ENCODE measurements around the gene GOLGA2. TPM values are rescaled to one million over a fixed set of nuclear protein-coding genes. Genes with fewer than 3 reads are reported as not detected.

GOLGA2 gene
- total and polyA plus RNA-seq, 2 donors (not counting 1 experiment from before 2014, with no cell fraction given), result 23.2 to 87.3 TPM

DNA sequence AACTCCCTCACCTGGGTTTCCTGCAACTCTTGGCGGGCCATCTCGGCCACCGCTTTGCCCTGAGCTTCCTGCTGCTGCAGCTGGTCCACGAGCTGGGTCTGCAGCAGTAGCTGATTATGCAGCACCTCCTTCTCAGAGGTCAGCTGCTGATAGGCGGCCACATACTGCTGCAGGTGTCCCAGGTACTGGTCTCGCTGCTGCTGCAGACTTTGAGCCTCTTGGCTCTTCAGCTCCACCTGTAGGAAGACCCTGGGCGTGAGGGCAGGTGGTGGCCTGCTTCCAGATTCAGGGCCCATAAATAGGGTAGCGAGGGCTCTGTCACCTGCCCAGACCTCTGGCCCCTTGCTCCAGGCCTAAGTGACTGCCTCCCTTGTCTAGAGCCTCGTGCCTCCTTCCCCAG lies 16.7 kb downstream of the GOLGA2 start:
- DNase-seq (no peak), ATAC-seq (ENCODE audit: low read depth) (no peak)
- no peak overlapping the region for H2AFZ ChIP-seq (ENCODE audit: insufficient read depth, low read depth, low read length, poor library complexity, severe bottlenecking)
- no peaks in the 10 kb centered on the region for H3K4me1 ChIP-seq (ENCODE audit: control insufficient read depth in 2 of 2, insufficient read depth in 2 of 2, low read length in 2 of 2)
- H3K4me3 ChIP-seq (ENCODE audit: control extremely low read depth in 1 of 5, extremely low read depth in 1 of 5, insufficient read depth in 1 of 5, low read depth in 2 of 5, low read length in 4 of 5), result no peak overlapping the region
- H3K36me3 ChIP-seq (replicated peaks in 1 of 2; ENCODE audit: control extremely low read depth in 1 of 2, control insufficient read depth in 1 of 2, extremely low read depth in 1 of 2, insufficient read depth in 2 of 2, low read length in 1 of 2), result peaks cover 3 to 37% of the 10 kb centered on the region in 2 experiments
- H3K27me3 Mint-ChIP-seq, result peaks cover 3% of the 10 kb centered on the region
- no peaks in the 10 kb centered on the region for H3K9me3 Mint-ChIP-seq (ENCODE audit: insufficient read depth)
- no peaks in the 10 kb centered on the region for H3K79me2 ChIP-seq (ENCODE audit: control insufficient read depth, insufficient read depth, low read length)
- peaks cover 2% of the 10 kb centered on the region for H3K4me1 Mint-ChIP-seq
- ChIA-PET POLR2A (no interaction called here), CTCF (interaction anchor here (1.2 kb wide), 1 partner anchor 13 kb away, joined by 4 read pairs; no protein-coding TSS in a partner anchor)
- 91% methylated on average over 9 of the region's 9 CpGs for WGBS (ENCODE audit: insufficient coverage)
- no peak overlapping the region for H3K27ac Mint-ChIP-seq
- no peaks in the 10 kb centered on the region for H3K9me3 ChIP-seq (ENCODE audit: control extremely low read depth in 1 of 3, control insufficient read depth in 2 of 3, insufficient read depth in 1 of 3, low read length in 2 of 3)
- H3K27me3 ChIP-seq (replicated peaks in 1 of 4; ENCODE audit: control extremely low read depth in 1 of 4, control insufficient read depth in 3 of 4, insufficient read depth in 4 of 4, low read length in 3 of 4), result no peaks in the 10 kb centered on the region
- H3K27ac ChIP-seq (ENCODE audit: low read length in 2 of 2), result no peak overlapping the region
- no peak overlapping the region for H3K4me3 Mint-ChIP-seq
- H4K20me1 ChIP-seq (ENCODE audit: control insufficient read depth, insufficient read depth, low read length, poor library complexity, severe bottlenecking), result no peaks in the 10 kb centered on the region
- no peak for TF ChIP-seq EZH2 (IDR thresholded peaks at IDR 0.05; ENCODE audit: borderline replicate concordance, insufficient read depth, low read depth, low read length, poor library complexity, severe bottlenecking)
- TF ChIP-seq, protein P1, sequence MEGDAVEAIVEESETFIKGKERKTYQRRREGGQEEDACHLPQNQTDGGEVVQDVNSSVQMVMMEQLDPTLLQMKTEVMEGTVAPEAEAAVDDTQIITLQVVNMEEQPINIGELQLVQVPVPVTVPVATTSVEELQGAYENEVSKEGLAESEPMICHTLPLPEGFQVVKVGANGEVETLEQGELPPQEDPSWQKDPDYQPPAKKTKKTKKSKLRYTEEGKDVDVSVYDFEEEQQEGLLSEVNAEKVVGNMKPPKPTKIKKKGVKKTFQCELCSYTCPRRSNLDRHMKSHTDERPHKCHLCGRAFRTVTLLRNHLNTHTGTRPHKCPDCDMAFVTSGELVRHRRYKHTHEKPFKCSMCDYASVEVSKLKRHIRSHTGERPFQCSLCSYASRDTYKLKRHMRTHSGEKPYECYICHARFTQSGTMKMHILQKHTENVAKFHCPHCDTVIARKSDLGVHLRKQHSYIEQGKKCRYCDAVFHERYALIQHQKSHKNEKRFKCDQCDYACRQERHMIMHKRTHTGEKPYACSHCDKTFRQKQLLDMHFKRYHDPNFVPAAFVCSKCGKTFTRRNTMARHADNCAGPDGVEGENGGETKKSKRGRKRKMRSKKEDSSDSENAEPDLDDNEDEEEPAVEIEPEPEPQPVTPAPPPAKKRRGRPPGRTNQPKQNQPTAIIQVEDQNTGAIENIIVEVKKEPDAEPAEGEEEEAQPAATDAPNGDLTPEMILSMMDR (IDR thresholded peaks at IDR 0.05), result no peak
- no peak overlapping the region for H3K4me2 ChIP-seq (replicated peaks; ENCODE audit: low read depth, low read length, poor library complexity, severe bottlenecking)
- H3K9ac ChIP-seq (ENCODE audit: low read length), result no peak overlapping the region
- intact Hi-C loops (cut with micrococcal nuclease), result no loop called here

DNA sequence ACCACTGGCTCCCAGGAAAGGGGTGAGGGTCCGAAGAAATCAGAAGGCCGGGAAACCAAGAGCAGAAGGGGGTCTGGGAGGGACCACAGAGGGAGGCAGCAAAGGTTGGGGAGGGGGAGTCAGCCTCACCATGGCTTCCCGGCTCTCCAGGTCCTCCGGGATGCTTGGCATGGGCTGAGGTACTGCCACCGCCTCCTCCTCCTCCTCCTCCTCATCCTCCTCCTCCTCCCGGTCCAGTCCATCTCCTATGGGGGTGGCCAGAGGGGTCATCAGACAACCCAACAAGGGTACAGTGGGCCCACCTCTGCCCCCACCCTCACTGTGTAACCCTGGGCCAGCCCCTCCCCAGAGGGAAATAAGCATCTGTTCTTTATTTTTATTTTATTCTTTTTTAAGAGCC lies 17.5 kb downstream of the GOLGA2 start:
- peaks cover 2% of the 10 kb centered on the region for H3K4me1 Mint-ChIP-seq
- Histone ChIP-seq H3K9ac (ENCODE audit: low read length) (no peak overlapping the region), H3K4me2 (replicated peaks; ENCODE audit: low read depth, low read length, poor library complexity, severe bottlenecking) (no peak overlapping the region), H3K79me2 (ENCODE audit: control insufficient read depth, insufficient read depth, low read length) (no peaks in the 10 kb centered on the region), H3K36me3 (replicated peaks in 1 of 2; ENCODE audit: control extremely low read depth in 1 of 2, control insufficient read depth in 1 of 2, extremely low read depth in 1 of 2, insufficient read depth in 2 of 2, low read length in 1 of 2) (peaks cover 3 to 37% of the 10 kb centered on the region in 2 experiments), H2AFZ (ENCODE audit: insufficient read depth, low read depth, low read length, poor library complexity, severe bottlenecking) (no peak overlapping the region), H3K9me3 (ENCODE audit: control extremely low read depth in 1 of 3, control insufficient read depth in 2 of 3, insufficient read depth in 1 of 3, low read length in 2 of 3) (no peaks in the 10 kb centered on the region), H3K4me3 (ENCODE audit: control extremely low read depth in 1 of 5, extremely low read depth in 1 of 5, insufficient read depth in 1 of 5, low read depth in 2 of 5, low read length in 4 of 5) (no peak overlapping the region), H4K20me1 (ENCODE audit: control insufficient read depth, insufficient read depth, low read length, poor library complexity, severe bottlenecking) (no peaks in the 10 kb centered on the region), H3K27me3 (replicated peaks in 1 of 4; ENCODE audit: control extremely low read depth in 1 of 4, control insufficient read depth in 3 of 4, insufficient read depth in 4 of 4, low read length in 3 of 4) (no peaks in the 10 kb centered on the region), H3K27ac (ENCODE audit: low read length in 2 of 2) (no peak overlapping the region), H3K4me1 (ENCODE audit: control insufficient read depth in 2 of 2, insufficient read depth in 2 of 2, low read length in 2 of 2) (peaks cover 0 to 1% of the 10 kb centered on the region in 2 donors)
- 100% methylated on average over 2 of the region's 6 CpGs for WGBS (ENCODE audit: insufficient coverage)
- no peak overlapping the region for H3K4me3 Mint-ChIP-seq
- H3K27me3 Mint-ChIP-seq, result peaks cover 3% of the 10 kb centered on the region
- no peak for DNase-seq
- ChIA-PET CTCF (interaction anchor here (0.6 kb wide), 1 partner anchor 10 kb away, joined by 3 read pairs; no protein-coding TSS in a partner anchor), POLR2A (no interaction called here)
- intact Hi-C loops (cut with micrococcal nuclease), result no loop called here
- H3K9me3 Mint-ChIP-seq (ENCODE audit: insufficient read depth), result no peaks in the 10 kb centered on the region
- no peak overlapping the region for H3K27ac Mint-ChIP-seq
- ATAC-seq (ENCODE audit: low read depth), result no peak
- TF ChIP-seq, protein P1 (IDR thresholded peaks at IDR 0.05), result no peak
- no peak for TF ChIP-seq EZH2 (IDR thresholded peaks at IDR 0.05; ENCODE audit: borderline replicate concordance, insufficient read depth, low read depth, low read length, poor library complexity, severe bottlenecking)
